NCI-H510A treated with DMSO at 0.1 percent for 48 hours (cell line): Measurements from ENCODE around the gene ATP9B.

Experiments used
- DNase-seq: peaks from one replicate; lab custom pipeline; 2025; lab: John Stamatoyannopoulos, UW

ATP9B gene, protein sequence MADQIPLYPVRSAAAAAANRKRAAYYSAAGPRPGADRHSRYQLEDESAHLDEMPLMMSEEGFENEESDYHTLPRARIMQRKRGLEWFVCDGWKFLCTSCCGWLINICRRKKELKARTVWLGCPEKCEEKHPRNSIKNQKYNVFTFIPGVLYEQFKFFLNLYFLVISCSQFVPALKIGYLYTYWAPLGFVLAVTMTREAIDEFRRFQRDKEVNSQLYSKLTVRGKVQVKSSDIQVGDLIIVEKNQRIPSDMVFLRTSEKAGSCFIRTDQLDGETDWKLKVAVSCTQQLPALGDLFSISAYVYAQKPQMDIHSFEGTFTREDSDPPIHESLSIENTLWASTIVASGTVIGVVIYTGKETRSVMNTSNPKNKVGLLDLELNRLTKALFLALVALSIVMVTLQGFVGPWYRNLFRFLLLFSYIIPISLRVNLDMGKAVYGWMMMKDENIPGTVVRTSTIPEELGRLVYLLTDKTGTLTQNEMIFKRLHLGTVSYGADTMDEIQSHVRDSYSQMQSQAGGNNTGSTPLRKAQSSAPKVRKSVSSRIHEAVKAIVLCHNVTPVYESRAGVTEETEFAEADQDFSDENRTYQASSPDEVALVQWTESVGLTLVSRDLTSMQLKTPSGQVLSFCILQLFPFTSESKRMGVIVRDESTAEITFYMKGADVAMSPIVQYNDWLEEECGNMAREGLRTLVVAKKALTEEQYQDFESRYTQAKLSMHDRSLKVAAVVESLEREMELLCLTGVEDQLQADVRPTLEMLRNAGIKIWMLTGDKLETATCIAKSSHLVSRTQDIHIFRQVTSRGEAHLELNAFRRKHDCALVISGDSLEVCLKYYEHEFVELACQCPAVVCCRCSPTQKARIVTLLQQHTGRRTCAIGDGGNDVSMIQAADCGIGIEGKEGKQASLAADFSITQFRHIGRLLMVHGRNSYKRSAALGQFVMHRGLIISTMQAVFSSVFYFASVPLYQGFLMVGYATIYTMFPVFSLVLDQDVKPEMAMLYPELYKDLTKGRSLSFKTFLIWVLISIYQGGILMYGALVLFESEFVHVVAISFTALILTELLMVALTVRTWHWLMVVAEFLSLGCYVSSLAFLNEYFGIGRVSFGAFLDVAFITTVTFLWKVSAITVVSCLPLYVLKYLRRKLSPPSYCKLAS

DNA sequence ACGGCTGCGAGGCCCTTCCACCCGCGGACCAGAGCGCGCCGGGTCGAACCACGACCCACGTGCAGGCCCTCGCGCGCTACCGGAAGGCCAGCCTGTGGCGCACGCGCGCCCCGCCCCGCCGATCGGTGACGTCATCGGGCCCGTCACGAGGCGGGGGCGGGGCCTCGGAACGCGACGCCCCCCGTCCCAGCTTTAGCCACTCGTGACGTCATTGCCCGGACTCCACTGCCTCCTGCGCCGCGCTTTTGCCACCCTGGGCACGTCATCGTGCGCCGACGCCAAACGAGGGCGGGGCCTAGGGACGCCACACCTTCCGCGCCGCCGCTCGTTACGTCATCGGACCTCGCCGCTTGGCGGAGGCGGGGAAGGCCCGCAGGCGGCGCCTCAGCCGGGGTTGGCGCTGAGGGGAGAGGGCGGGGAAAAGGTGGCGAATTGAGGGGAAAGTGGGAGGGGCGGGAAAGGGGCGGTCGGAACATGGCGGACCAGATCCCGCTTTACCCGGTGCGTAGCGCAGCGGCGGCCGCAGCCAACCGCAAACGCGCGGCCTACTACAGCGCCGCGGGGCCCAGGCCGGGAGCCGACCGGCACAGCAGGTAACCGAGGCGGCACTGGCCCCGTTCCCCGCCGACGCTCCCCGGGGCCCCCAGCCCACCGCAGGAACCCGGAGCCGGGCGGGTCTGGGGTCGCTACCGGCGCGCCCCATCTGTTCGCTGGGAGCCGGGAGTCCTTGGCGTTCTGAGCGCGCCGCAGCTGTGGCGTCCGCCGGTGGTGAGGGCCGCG, at the start of gene ATP9B:
Gene ATP9B (plus strand): TSS at position 458 of the 780 bp plus-strand sequence. CDS start 17 bp downstream, at position 475.
- peak; percentile 76 for DNase-seq

DNA sequence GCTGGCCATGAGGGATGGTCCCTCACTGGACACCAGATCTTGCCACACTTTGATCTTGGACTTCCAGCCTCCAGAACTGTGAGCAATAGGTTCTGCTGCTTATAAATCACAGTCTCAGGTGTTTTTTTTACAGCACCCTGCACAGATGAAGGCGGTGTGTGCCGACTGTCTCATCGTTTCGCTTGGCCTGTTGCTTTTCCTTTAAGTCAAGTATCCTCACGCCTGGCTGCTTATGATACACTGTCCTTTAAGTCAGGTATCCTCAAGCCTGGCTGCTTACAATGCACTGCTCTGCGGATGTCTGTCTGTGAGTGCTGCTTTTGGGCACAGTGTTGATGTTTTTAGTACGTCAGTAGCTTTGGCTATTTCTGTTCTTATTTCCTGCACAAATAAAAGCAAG, 49.3 kb upstream of the ATP9B start:
- no peak for DNase-seq

DNA sequence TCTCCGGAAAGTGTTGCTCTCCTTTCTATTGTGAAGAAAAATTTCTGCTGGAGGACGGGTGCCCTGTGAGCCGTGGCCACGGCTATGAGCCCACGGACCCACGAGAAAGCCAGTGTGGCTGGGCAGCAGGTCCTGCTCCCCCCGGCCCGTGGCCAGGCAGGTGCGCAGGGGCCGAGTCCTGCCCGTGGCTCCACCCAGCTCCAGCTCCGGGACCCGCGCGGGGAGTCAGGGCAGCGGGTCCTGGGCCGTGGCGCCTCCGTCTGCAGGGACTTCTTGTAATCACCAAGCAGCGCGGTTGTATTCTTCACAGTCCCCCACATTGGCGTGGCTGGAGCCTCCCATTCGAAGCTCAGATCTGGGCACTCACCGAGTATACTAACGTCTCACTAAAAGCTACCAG, 46.6 kb upstream of the ATP9B start:
- no peak for DNase-seq

DNA sequence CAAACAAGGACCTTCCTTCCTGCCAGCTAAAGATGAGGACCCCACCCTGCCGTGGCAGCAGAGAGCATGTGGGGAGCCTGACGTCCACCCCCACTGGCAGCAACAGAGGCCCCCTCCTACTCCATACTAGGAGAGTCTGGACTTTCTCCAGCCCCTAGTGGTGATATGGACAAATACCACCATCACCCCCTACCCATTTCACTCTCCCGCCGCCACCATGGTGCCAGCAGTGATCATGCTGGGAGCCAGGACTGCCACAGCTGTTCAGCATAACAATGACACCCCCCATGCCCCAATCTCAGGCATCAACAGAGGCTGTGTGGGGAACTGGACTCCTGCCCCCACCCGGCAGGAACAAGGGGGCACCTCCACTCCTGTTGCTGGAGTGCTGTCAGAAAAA, 42.7 kb upstream of the ATP9B start:
- DNase-seq = no peak

DNA sequence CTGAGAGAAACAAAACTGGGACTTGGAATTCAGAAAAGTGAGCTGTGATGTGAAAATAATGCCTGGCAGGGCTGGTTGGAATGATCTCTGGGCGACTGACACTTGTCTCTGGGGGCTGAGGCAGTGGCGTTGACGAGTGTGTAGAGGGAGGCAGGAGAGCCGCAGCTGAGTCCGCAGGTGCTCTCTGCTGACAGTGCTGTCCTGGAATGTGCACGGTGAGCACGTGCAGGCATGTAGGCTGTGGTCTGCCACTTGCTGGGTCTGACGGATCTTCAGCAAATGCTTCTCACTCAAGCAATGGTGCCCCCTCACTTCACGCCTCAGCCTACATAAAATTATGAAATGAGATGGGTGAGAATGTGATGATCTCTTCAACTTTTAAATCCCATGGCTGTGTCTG, 38.5 kb upstream of the ATP9B start:
- no peak for DNase-seq

DNA sequence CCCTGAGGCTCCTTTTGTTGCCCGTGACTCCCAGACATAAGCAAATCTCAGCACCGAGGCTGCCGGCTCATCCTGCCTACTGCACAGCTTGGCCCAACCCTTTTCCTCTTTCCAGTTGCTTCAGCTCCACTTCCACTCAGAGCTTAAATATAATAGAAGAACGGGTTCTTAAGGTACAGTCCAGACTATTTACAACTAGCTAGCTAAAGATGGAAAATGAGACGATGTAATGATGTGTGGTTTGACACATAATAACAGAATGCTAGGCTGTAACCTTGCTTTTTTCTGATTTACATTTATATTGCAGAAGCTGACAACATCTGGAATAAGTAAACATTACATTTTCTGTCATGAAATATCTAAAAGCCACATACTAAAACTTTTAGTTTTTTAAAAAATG, 26.9 kb upstream of the ATP9B start:
- DNase-seq = no peak

DNA sequence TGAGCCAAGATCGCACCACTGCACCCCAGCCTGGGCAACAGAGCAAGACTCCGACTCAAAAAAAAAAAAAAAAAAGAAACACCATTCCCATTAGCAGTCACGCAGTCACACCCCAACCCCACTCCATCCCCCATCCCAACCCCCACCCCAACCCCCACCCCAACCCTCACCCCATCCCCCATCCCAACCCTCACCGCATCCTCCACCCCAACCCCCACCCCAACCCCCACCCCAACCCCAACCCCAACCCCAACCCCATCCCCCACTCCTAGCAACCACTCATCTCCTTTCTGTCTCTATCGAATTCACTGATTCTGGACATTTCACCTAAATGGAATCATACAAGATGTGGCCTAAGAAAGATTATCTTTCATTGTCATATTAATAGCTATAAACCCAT, 25.9 kb upstream of the ATP9B start:
- no peak for DNase-seq

DNA sequence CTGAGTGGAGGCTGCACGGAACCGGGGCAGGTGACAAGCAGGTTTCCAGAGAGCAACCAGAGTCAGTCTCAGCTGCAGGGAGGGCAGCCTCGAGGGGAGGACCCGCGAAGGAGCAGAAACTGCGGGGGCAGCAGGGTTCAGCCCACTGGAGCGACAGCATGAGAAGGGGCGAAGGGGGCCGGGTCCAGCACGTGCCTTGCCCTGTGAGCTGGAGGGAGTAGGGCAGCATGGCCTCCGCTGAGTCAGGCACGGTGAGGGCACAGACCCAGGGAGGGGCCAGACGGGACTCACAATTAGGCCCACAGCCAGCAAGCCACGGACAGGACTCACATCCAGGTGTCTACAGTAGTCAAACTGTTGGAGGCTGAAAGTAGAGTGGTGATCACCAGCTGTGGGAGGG, 22.7 kb upstream of the ATP9B start:
- no peak for DNase-seq

DNA sequence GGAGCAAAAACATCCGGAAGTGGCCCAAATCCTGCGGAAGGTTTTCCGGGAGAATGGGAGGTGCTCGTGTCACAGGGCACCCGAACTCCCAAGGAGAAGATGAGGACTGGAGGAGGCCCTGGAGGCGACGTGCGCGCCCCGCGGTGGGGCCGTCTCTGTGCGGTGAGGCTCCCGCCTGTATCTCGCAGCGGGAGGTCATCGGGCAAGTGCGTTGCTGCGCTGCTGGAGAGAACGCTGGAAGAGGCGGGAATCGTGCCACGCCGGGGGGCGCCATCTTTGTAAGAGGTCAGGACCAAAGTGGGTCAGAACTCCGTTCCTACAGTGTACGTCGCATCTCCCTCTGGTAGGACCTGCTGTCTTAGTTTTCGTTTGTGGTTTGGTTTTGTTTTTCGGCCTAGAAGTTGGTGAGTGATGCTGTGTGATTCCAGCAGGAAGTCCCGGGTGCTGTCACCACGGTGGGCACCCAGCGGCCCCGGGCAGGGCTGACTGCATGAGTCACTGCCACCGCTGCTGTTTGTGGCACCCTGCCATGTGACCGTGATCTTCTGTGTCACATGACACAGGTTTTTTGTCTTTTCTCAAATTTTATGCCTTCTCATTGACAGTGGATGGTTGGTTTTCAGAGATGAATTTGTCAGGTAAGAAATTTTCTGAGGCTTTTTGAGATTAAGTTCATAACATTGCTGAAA, 21.5 kb upstream of the ATP9B start:
- DNase-seq = no peak

DNA sequence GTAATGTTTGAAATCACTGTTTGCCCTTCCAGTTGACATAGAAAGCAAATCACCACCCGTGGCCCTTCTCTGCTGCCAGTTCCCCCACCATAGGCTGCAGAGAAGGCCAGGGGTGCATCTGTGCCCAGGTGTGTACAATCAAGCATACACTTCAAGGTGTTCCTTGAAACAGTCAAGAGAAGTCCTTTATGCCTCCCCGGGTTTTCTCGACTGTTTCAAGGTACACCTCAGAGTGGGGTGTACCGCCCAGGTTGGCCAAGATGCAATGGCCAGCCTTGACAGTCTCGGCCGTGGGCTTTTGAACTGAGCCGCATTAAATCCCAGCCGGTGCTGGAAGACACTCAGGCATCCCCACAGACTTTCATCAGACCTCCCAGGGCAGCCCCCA, 21.0 kb upstream of the ATP9B start:
- no peak for DNase-seq

DNA sequence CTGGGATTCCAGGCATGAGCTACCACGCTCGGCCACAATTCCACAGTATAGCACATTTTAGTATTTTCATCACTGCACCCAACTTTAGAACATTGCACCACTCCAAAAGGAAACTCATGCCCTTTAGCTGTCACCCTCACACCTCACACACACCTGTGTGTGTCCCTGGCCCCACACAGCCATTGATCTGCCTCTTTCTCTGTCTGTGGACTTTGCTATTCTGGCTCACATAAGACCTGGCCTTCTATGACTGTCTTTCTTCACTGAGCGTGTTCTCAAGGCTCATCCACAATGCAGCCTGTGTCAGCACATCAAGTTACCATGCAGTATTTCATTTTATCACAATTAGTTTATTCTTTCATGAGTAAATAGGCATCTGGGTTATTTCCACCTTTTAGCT, 19.7 kb upstream of the ATP9B start:
- no peak for DNase-seq

DNA sequence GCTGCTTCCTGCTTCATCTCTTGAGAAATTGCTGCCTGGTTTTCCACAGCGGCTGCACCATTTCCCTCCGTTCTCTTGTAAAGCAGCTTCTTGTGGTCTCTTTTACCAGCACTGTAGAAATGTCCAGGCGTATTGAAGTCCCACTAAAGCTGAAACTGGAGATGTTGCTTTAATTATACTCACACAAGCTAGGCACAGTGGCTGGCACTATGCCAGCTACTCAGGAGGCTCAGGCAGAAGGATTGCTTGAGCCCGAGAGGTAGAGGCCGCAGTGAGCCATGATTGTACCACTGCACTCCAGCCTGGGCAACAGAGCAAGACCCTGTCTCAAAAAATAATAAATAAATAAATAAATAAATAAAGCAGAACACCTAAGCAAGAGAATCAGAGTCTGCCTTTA, 19.2 kb upstream of the ATP9B start:
- no peak for DNase-seq

DNA sequence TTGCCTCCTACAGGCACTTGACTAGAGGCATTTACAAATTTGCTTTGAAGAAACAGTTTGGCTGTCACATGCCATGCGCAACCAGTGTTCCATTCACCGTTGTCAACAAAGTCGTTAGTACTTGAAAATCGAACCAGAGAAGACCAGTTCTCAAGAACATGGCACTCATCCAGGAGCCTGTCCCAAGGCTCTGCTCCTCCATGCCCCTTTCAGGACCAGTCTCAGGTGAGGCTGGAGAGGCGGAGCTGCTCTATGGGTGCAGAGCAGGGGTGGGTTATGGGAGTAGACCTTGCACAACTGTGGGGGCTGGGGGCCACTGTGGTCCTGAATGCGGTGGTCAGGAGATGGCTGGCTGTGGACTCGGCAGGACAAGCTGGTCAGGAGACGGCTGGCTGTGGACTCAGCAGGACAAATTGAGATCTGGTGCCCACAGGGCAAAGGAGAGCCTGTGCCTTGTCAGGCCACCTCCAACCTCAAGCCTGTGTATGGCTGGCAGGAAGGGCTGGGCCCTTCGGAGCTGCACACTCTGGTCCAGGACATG, 12.3 kb upstream of the ATP9B start:
- peak; percentile 70 for DNase-seq

DNA sequence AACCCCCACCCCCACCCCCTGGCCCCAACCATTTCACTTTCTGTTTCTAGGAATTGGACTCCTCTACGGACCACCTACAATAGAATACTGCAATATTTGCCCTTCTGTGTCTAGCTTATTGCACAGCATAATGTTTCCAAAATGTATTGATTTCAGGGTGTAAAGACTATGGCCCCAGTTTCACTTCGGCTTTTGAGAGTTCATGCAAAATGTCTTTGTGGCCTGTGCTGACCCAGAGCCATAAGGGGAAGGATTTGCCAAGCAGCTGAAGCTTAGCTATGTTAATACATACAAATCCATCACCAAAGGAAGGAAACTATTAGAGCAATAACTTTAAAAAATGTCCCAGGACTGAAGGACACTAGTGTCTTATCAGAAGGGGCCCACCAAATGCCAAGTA, 11.2 kb upstream of the ATP9B start:
- DNase-seq = no peak

DNA sequence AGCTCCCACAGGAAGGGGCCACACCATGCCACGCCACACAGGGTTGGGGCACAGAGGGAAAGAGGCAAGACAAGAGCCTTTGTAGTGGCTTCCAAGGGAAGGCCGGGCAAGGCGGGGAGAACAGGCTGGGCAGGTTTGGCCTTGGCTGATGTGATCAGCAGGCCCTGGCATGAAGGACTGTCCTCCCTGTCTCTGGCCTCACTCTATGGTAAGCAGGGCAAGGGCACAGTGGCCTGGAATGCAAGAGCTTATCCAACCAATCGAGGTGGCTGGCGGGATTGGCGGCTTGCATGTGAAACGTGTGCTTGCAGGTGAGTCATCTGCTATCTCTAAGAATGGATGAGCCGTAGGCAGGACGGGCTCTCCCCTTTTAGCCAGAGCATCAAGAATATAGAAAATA, 6.4 kb upstream of the ATP9B start:
- DNase-seq = peak; percentile 66

DNA sequence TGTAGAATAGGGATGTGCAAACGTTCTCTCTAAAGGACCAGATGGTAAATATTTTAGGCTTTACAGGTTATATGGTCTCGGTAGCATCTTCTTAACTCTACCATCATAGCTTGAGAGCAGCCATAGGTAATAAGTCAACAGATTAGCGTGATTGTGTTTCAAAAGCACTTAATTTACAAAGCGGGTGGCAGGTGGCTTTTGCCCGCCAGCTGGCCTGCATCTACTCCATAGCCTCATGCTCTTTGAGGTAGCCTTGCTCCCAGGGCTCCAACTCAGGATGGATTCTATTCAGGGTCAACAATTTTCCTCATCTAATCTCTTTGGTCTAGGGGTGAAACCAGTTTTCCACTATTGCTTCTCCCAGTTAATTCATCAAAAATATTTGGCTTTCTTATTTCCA, 5.0 kb upstream of the ATP9B start:
- peak; percentile 92 for DNase-seq

DNA sequence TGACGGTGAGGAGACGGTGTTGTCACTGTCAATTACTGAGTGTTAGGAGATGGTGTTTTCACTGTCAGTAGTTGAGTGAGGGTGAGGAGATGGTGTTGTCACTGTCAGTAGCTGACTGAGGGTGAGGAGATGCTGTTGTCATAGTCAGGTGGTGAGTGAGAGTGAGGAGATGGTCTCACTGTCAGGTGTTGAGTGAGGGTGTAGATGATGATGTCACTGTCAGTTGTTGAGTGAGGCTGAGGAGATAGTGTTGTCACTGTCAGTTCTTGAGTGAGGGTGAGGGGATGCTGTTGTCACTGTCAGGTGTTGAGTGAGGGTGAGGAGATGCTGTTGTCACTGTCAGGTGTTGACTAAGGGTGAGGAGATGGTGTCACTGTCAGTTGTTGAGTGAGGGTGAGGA, 3.4 kb upstream of the ATP9B start:
- DNase-seq = no peak

DNA sequence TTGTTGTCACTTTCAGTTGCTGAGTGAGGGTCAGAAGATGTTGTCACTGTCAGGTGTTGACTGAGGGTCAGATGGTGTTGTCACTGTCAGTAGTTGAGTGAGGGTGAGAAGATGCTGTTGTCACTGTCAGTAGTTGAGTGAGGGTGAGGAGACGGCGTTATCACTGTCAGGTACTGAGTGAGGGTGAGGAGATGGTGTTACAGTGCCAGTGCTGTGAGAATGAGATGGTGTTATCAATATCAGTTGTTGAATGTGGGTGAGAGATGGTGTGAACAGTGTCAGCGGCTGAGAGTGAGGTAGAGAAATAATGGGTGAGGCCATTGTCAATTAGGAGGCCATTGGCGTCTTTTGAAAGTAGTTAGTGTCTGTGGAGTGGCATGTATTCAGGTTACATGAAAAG, 1.6 kb upstream of the ATP9B start:
- DNase-seq = no peak

DNA sequence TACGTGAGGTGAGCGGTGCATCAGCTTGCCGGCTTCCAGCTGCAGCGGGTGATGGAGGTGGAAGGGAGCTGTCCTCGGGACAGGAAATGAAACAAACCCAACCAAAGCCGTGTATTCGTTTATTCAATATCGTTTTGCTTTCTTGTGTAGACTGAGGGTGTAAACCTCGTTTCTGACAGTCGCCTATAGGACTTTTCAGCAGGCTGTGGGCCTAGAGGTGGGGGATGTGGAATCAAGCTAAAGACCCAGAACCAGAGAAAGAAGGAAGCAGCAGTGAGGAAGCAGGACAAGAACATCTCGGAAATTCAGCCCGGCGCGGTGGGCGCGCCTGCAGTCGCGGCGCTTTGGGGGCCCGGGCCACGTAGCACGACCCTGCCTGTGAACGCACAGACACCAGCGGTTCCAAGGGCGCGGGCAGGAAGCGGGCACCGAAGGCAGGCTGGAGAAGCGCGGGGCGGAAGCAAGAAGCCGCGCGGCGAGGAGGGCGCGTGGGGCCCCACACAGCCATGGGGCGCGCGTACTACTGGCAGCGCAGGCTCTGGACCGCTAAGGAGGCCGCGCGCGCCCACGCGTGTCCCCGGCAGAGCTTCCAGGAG, 755 bp upstream of the ATP9B start:
- DNase-seq = no peak

DNA sequence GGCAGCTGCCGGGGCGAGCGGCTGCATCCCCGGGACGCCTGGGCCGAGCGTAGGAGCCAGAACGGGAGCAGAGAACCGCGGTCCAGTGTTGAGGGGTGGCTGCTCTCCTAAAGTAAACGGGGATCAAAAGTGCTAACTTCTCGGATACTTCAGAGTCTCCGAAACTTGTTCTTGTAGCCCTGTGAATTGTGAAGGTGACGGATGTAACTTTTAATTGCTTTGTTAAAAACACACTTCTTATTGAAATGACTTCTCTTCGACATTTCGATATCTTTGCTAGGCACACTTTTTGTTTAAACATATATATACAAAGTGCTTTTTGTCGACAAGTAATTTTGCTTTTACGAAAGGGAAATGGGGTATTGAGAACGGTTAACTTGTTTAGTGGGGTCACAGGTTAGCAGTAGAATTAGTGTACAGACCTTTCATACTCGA, 540 bp downstream of the ATP9B start:
- DNase-seq = no peak

DNA sequence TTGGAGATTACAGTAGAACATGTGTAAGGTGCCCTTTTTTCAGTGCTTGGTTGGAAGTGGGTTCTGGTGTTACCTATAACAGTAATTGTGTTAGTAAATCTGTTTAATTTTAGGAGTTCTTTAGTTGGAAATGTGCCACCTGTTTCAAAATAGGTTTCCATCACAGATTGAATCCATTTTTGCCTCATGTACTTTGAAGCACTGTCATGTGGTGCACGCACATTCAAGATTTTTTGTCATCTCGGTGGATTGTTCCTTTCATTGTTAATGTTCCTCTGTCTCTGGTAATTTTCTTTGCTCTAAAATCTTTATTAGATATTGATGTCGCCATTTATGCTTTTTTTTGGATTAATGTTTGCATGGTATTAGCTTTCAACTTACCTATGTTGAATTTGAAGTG, 1.3 kb downstream of the ATP9B start:
- DNase-seq = no peak
